GM19035 (cell line): Measurements from ENCODE around the gene OR52K1.

Experiments
- ATAC-seq: cut with Tn5 transposase; IDR thresholded peaks from one replicate; pipeline ENCODE4 v1.9.1; 2021; ENCODE audit not compliant: unreplicated experiment

OR52K1 gene

DNA sequence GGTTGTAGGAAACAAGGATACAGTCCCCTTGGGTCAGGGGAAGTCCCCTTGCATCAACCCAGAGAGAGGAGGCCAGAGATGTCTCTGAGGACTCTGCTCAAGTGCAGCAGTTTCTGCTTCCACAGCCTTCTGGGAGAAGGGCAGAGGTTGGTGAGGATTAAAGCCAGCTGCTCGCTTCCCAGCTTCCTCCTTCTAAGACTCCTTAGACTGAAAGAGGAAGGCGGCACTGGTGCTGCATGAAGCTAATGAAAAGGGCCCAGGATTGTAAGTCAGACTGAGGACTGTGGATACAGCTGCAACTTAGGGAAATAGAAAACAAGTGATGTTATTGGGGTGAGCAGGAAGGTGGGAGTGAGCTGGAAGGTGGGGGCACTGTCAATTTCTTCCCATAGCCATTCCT is at the start of gene OR52K1:
Gene OR52K1, plus strand, starts transcription at position 202 of the 400 bp plus-strand sequence. CDS start 6,255 bp downstream, outside the sequence.
- ATAC-seq, result no peak

DNA sequence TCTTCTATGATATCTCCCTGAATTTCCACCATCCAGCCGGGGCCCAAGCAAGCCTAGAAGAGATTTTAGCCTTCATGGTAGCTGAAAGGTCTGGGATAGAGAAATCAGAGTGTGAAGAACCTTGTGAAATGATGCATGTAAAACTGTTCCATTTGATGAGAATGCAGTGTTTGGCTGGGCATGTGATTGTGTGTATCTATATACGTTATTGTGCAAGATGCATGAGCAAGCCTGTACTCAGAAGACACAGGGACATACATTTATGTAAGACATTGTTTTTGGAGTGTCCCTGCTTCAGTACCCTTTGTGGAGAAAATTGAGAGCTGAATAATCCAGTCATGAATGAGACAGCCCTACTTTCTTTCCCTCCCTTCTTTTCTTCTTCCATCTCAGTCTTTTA is 48.6 kb upstream of the OR52K1 start:
- no peak for ATAC-seq

DNA sequence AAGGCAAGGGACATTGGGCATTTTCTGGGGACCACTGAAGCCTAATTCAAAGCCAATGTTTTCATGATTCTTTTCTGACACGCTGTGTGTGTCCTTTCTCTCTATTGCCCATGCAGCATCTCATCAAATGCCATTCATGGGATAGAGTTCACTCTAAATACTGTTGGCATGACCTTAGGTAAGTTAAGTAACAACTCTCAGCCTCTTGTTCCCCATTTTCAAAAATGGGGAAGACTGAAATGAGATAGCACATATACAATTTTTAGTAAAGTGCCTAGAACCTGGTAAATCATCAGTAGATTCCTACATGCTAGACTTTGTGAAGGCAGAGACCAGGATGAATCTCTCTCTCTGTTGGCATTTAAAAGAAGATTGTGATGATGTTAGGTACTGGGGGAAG is 46.0 kb upstream of the OR52K1 start:
- no peak for ATAC-seq

DNA sequence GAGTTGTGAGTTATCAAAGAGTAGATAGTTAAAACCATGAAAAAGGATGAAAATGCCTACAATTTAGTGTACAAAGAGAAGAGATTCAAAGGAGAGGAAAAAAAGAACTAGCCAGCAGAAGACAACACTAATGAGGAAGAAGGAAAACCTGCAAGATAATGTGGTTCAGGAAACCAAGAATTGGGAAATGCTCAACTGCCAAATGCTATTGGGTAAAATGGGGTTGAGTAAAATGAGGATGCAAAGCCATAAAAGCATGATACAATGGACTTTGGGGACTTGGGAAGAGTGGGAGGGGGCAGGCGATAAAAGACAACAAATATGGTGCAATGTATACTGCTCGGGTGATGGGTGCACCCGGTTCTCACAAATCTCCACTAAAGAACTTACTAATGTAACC is 40.9 kb upstream of the OR52K1 start:
- no peak for ATAC-seq

DNA sequence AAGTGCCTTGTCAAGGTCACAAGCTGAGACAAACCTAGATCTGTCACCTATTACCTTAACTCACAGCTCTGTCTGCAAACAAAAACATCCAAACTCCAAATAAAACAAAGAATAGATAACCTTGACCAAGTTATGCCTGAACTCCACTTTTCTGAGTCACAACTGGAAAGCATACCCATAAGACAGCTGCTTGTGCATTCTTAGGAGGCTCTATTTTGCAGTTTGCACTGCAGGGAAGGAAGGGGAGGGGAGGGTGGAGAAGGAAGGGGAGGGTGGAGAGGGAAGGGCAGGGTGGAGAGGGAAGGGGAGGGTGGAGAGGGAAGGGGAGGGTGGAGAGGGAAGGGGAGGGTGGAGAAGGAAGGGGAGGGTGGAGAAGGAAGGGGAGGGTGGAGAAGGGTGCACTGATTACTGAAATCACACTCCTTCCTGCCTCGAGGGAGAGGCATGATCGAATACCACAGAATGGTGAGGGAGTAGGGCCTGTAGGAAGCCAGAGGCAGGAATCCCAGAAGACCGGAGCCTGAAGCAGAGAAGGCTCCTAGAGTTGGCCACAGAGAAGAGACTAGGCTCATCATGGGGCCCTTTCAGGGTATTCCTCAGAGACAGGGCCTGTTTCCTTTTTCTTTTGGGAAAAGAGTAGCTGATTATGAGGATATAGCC is 39.1 kb upstream of the OR52K1 start:
- no peak for ATAC-seq

DNA sequence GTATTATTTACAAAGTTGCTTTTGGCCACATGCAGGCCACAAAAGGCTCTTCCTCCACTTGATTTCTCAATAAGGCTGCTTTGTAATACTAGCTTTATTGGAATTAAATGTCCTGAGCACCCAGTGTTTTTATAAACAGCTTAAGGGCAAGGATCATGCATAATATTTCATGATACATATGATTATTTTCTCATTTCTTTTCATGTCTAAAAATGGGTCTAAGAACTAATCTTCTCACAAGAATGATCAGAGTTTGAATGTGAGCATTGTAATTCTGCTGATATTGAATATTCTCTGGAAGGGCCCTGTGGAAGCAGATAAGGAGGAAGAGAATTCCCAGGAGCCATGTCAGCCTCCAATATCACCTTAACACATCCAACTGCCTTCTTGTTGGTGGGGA is 33.5 kb upstream of the OR52K1 start, which contains the start of gene OR52K2:
Gene OR52K2, plus strand, starts transcription at position 301 of the 400 bp plus-strand sequence. Its CDS starts 45 bp downstream, at position 346.
- no peak for ATAC-seq

DNA sequence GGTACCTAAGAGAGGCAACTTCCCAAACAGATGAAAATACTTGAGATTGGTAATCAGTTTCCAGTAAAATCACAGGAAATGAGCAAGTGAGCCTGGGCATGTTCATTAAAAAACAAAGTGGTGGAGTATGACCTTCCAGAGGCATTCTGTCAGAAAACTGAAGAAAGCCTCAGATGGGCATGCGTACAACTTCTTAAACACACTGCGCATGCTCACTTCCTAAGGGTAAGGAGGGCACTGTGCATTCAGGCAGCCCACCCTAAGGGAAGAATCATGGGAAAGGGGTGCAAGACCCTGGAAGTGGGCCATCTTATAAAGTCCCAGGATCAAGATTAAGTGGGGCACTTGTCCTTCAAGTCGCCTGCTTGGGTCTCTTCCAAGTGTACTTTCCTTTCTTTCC is 29.3 kb upstream of the OR52K1 start:
- no peak for ATAC-seq

DNA sequence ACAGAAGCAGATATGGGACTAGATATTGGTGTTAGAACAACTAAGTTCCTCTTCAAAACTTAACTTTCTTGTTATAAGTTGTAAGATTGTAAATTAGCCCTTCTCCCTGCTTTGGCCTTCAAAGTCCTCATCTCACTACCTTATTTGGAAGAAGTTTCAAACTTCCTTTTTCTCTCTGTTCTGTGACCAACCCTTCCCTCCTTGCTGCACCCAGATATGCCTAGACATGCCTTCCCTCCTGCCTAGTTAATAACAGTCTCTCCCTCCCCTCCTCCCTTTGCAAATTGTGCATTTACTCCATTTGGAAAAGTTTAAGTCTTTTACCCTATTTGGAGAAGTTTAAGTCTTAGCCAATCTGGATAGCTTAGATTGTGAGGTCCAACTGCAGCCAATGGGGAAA is 28.4 kb upstream of the OR52K1 start:
- no peak for ATAC-seq

DNA sequence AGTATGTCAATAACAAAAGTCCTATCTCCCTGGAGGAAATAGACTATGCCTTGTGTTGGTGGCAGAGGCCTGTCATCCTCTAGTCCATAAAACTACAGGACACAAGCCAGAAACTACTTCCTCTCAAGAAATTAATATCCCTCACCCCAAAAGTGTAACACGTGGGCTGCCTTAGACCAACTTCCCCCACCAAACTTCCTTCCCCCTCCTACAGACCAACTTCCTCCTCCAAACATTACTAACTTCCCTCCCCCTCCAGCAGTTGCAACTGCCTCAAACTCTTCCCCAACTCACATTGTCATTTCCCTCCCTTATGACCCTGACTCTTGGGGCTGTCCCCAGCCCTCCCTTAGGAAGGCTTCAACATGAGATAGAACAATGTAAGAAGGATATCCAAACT is 27.0 kb upstream of the OR52K1 start:
- no peak for ATAC-seq

DNA sequence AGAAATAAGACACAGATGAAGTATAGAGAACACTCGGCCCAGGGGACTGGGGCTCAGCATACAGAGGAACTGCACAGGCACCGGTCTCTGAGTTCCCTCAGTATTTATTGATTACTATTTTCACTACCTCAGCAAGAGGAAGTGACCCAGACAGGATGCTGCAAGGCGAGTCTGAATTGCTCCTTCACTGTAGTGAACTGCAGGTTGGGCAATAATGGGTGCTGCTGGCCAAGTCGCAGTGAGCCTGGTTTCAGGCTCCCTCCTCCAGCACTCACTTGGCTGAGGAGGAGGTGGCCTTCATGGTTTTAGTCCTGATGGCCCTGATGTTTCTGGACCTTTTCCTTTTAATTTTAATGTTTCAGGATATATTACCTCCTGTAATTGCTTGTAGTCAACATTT is 22.9 kb upstream of the OR52K1 start:
- ATAC-seq, result peak; percentile 74

DNA sequence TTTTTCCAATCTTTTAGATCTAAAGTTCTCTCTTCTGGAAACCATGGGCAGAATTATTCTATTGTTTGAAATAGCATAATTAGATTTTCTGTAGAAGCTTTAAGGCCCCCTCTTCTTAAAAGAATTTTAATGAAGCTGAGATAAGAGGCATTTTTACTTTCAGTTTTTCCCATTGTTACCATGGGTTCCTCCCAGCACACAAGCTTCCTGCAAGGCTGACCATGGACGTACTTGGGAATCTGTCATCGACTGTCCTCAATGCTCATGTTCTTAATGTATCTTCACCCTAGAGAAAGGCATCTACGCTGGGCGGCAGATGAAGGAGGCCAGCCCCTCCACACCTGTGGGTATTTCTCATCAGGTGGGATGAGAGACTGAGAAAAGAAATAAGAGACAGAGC is 22.3 kb upstream of the OR52K1 start:
- ATAC-seq, result no peak

DNA sequence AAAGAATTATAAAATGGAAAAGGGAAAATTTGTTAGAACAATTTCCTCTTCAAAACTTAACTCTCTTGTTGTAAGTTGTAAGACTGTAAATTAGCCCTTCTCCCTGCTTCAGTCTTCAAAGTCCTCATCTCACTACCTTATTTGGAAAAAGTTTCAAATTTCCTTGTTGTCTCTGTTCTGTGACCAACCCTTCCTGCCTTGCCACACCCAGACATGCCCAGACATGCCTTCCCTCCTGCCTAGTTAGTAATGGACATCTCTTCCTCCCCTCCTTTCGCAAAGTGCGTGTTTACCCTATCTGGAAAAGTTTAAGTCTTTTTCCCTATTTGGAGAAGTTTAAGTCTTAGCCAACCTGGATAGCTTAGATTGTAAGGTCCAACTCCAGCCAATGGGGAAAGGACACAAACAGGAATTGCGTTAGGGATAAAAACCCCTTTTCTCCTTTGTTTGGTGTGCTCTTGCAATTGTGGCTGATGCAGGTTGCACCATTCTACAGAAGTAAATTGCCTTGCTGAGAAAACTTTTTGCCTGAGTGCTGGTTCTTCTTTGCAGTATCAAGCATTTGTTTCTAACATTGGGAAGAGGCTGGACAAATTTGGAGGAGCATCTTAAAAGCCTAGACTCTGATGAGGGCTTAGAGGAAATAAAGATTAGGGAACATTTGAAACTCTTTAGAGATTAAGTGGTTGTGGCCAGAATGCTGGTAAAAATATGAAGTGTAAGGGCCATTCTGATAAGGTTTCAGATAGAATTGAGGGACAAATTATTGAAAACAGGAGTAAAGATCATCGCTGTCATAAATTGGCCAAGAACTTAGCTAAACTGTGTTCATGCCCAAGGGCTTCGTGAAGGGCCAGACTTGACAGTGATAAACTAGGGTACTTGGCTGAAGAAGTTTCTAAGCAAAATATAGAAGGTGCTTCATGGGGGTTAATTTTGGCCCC is 18.0 kb upstream of the OR52K1 start:
- ATAC-seq, result no peak

DNA sequence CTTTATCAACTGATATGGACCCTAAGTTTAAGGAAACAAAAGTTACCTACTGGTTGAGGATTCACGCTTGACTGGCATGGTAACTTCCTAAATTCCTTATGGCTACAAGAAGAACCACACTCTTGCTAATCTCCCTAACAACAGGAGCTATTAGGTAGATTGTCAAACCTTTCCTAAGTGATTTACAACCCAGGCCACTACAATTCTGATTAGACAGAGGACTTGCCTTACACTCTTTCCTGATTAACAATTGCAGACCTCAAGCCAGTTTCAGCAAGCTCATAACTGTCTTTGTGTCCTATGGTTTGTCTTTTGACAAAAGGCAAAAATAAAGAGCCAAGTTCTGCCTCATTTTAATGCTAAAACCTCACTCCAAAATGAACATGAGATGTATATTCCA is 17.0 kb upstream of the OR52K1 start:
- ATAC-seq, result no peak

DNA sequence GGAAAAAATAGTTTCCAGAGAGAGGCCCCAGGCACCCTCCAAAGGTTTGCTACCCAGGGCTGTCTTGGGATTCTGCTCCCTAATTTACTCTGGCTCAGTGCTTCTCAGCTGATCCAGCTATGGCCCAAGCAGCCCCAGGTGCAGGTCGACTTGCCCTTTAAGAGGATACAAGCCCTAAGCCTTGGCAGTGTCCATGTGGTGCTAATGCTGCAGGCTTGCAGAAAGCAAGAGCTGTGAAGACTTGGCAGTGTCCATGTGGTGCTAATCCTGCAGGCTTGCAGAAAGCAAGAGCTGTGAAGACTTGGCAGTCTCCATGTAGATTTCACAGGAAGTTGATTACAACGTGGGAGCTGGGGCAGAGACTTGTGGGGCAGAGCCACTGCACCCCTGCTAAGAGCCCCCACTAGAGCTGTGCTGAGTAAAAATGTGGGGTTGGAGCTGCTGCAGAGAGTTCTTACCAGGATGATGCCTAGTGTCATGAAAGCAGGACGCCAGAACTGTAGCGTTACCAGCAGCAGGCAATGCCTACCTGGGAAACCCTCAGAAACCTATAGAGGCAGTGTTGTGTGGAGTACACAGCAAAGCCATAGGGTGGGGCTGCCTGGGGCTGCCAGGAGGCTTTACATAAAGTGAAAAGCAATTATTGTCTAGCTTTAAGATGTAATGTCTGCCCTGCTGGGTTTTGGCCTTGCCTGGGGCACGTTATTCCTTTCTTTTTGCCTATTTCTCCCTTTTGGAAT is 16.1 kb upstream of the OR52K1 start:
- no peak for ATAC-seq

DNA sequence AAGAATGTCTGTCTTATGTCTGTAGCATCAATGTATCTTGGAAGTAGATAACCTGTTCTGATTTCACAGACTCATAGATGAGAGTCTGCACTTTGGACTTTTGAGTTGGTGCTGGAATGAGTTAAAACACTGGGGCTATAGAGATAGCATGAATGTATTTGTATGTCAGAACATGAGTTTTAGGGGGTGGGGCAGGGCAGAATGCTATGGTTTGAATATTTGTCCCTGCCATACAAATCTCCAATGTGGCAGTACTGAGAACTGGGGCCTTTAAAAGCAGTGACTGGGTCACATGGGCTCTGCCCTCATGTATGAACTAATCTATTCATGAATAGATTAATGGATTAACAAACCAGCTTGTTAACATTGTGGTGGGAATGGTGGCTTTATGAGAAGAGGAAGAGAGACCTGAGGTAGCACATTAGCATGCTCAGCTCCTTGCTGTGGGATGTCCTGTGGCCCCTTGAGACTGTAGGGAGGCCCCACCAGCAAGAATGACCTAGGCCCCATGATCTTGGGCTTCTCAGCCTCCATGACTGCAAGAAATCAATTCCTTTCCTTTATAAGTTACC is 15.5 kb upstream of the OR52K1 start:
- no peak for ATAC-seq

DNA sequence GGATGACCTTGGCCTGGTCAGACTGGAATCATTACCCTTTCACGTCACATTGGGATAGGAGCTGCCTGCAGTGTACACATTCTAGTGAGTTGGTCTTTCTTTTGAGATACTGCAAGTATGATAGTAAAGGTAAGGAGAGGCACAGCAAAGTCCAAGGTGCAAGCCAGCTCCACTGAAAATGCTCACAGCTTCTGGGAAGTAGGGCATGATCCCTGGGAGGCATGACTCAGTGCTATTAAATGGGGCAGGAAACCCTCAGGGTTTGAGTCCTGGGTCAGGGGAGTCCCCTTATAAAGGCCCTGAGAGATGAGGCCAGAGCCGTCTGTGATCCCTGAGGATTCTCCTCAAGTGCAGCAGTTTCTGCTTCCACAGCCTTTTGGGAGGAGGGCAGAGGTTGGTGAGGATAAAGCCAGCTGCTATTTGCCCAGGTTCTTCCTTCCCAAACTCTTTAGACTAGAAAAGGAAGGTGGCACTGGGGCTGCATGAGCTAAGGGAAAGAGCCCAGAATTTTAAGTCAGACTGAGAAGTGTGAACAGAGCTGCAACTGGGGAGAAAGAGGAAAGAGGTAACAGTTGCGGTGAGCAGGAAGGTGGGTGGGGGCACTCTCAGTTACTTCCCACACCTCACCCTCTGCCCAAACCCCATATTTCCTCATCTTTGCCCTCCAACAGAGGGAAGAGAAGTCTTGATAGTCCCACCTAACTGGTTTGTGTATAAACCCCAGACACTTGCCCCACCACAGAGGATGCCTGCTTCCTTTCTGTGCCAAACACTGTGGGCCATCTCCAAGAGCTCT is 14.4 kb upstream of the OR52K1 start:
- no peak for ATAC-seq

DNA sequence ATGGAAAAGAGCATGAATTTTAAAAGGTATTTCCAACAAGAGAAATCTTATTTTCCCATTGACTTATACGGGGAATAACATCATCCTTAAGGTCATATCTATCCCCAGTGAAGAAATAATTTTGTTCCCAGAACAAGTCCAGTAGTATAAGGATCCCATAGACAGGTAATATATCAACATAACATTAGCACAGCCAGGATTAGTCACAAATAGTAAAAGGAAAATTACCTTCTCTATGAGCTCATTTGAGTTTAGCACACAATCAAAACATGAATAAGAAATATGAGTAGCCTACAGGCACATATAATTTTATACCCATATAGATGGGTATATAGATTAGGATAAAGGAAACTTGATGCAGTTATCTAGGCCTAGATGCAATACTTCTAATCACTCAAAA is 2.8 kb upstream of the OR52K1 start:
- ATAC-seq, result no peak

DNA sequence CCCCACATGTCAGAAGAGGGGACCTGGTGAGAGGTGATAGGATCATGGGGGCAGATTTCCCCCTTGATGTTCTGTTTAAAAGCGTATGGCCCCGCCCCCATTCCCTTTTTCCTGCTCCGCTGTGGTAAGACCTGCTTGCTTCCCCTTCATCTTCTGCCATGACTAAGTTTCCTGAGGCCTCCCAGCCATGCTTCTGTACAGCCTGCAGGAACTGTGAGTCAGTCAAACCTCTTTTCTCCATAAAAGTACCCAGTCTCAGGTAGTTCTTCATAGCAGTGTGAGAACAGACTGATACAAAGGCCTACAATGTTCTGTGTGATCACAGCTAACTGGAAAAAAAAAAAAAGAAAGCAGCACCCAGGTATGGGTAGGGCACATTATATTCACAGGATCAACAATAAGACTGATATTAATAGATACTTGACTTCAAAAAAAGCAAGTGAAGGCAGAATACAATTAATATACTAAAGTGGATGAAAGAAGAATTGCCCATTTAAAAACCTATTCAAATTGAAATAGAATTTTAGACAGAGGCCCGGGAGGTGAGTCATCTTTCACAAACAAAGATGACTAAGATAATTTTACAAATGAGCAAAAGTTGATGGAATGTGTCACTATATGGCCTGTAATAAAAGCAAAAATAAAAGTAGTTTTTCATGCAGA is 1.7 kb upstream of the OR52K1 start:
- no peak for ATAC-seq

DNA sequence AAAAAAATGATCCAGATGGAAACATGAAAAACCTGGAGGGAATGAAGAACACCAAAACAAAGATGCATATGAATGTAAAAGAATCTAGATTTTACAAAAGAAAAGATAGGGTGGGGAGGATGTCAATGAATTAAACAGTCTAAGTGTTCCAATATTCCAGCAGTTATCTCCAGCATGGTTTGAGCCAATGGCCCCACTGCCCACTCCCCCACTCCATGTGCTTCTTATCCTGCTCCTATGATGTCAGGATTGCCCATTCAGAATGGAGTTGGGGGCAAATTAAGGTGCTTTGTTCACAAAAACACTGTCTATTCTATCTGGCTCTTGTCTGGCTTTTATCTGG is 1.2 kb upstream of the OR52K1 start:
- no peak for ATAC-seq

DNA sequence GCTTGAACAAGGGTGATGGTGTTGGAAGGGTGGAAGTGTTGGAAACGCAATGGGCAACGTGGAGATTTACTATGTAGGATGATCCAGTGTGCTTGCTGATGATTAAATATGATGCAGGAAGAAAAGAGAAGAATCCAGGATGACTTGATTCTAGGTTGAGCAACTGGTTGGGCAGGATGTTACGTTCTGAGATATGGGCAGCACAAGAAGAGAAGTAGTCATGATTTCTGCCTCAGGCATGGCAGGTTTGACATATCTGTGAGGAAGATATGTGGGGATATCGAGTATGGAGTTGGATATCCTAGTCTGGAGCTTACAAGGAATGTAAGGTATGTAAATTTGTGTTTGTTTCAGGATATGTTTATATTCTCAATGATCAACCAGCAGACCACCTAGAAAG is 1.9 kb downstream of the OR52K1 start:
- no peak for ATAC-seq
